H9 (cell line): Measurements from ENCODE around the gene INSIG1. TPM values are rescaled to one million over a fixed set of nuclear protein-coding genes. Genes with fewer than 3 reads are reported as not detected.

Experiments
- DNase-seq: peaks from one replicate; pipeline ENCODE4 v3.0.0-alpha.2; 2017
- H2AFZ ChIP-seq: one replicate; pipeline ENCODE4 v1.6.1; 2013; ENCODE audit warnings: mild to moderate bottlenecking, low read length, control low read depth, moderate library complexity
- H2AK5ac ChIP-seq: 2 replicates; pipeline ENCODE4 v1.6.1; 2013; ENCODE audit warnings: low read length, control low read depth, mixed read lengths; ENCODE audit not compliant: insufficient read length
- H2BK120ac ChIP-seq: one replicate; pipeline ENCODE4 v1.6.1; 2013; ENCODE audit warnings: low read depth, mild to moderate bottlenecking, low read length, control low read depth, inconsistent platforms; ENCODE audit not compliant: poor library complexity, severe bottlenecking
- H2BK12ac ChIP-seq: 2 replicates; pipeline ENCODE4 v1.6.1; 2013; ENCODE audit warnings: low read length, control low read depth, mixed read lengths, low read depth; ENCODE audit not compliant: insufficient read length
- H2BK15ac ChIP-seq: 2 replicates; pipeline ENCODE4 v1.6.1; 2013; ENCODE audit warnings: low read depth, low read length, control low read depth
- H2BK20ac ChIP-seq: one replicate; pipeline ENCODE4 v1.6.1; 2013; ENCODE audit warnings: low read depth, mild to moderate bottlenecking, low read length, control low read depth, inconsistent platforms; ENCODE audit not compliant: poor library complexity, severe bottlenecking
- H2BK5ac ChIP-seq: 2 replicates; pipeline ENCODE4 v1.6.1; 2013; ENCODE audit warnings: low read length, control low read depth, mixed read lengths; ENCODE audit not compliant: insufficient read length
- H3K14ac ChIP-seq: 2 replicates; pipeline ENCODE4 v1.6.1; 2013; ENCODE audit warnings: low read length, control low read depth; ENCODE audit not compliant: insufficient read depth
- H3K18ac ChIP-seq: 2 replicates; pipeline ENCODE4 v1.6.1; 2013; ENCODE audit warnings: low read depth, mild to moderate bottlenecking, mixed read lengths, low read length, control low read depth; ENCODE audit not compliant: insufficient read length
- H3K23ac ChIP-seq: 2 replicates; pipeline ENCODE4 v1.6.1; 2013; ENCODE audit warnings: low read length, control low read depth, mixed read lengths, low read depth; ENCODE audit not compliant: insufficient read length
- H3K23me2 ChIP-seq: 2 replicates; pipeline ENCODE4 v1.6.1; 2013; ENCODE audit warnings: low read depth, mild to moderate bottlenecking, mixed read lengths, low read length, control low read depth; ENCODE audit not compliant: insufficient read length, poor library complexity, severe bottlenecking
- H3K27ac ChIP-seq: 2 replicates; pipeline ENCODE4 v1.5.1; 2013; ENCODE audit warnings: low read length, control low read depth, mixed read lengths, low read depth; ENCODE audit not compliant: insufficient read length
- H3K27me3 ChIP-seq: 2 replicates; pipeline ENCODE4 v1.6.1; 2013; ENCODE audit warnings: low read length, control low read depth, inconsistent platforms; ENCODE audit not compliant: insufficient read depth
- H3K4ac ChIP-seq: 2 replicates; pipeline ENCODE4 v1.6.1; 2013; ENCODE audit warnings: low read depth, mild to moderate bottlenecking, control low read depth, inconsistent platforms, low read length, moderate library complexity
- H3K4me1 ChIP-seq: 2 replicates; pipeline ENCODE4 v1.6.1; 2013; ENCODE audit warnings: low read length, control low read depth, inconsistent platforms; ENCODE audit not compliant: insufficient read depth
- H3K4me2 ChIP-seq: 2 replicates; pipeline ENCODE4 v1.6.1; 2013; ENCODE audit warnings: low read length, control low read depth, mixed read lengths; ENCODE audit not compliant: insufficient read length, insufficient read depth
- H3K56ac ChIP-seq: 2 replicates; pipeline ENCODE4 v1.6.1; 2013; ENCODE audit warnings: low read depth, mild to moderate bottlenecking, mixed read lengths, low read length, control low read depth; ENCODE audit not compliant: insufficient read length
- H3K79me1 ChIP-seq: 2 replicates; pipeline ENCODE4 v1.6.1; 2013; ENCODE audit warnings: low read depth, mild to moderate bottlenecking, moderate library complexity, low read length, control low read depth, inconsistent platforms; ENCODE audit not compliant: insufficient read depth, poor library complexity, severe bottlenecking
- H3K79me2 ChIP-seq: 2 replicates; pipeline ENCODE4 v1.6.1; 2013; ENCODE audit warnings: low read length, control low read depth, inconsistent platforms; ENCODE audit not compliant: insufficient read depth
- H3K9ac ChIP-seq: 2 replicates; pipeline ENCODE4 v1.6.1; 2013; ENCODE audit warnings: low read length, control low read depth, mixed read lengths; ENCODE audit not compliant: insufficient read length; ENCODE audit errors: extremely low read depth
- H3K9me3 ChIP-seq: one replicate; pipeline ENCODE4 v1.6.1; 2013; ENCODE audit warnings: low read depth, low read length, inconsistent platforms; ENCODE audit not compliant: control insufficient read depth
- H3T11ph ChIP-seq: one replicate; pipeline ENCODE4 v1.6.1; 2013; ENCODE audit warnings: mild to moderate bottlenecking, low read length, control low read depth, inconsistent platforms
- H4K20me1 ChIP-seq: one replicate; pipeline ENCODE4 v1.6.1; 2013; ENCODE audit not compliant: control insufficient read depth, insufficient read length, insufficient read depth
- H4K5ac ChIP-seq: 2 replicates; pipeline ENCODE4 v1.6.1; 2013; ENCODE audit warnings: low read depth, mild to moderate bottlenecking, mixed read lengths, low read length, control low read depth; ENCODE audit not compliant: insufficient read length
- H4K8ac ChIP-seq: replicated peaks from 2 replicates; pipeline ENCODE4 v1.6.1; 2013; ENCODE audit warnings: low read length, control low read depth, mixed read lengths, low read depth; ENCODE audit not compliant: insufficient read length
- H4K91ac ChIP-seq: 2 replicates; pipeline ENCODE4 v1.6.1; 2013; ENCODE audit warnings: low read depth, mild to moderate bottlenecking, moderate library complexity, mixed read lengths, low read length, control low read depth; ENCODE audit not compliant: insufficient read length
- H3K27ac Mint-ChIP-seq, 3 experiments: 2 replicates in 2 of 3; 3 replicates in 1 of 3; pipeline ENCODE4 v1.8.0; 2020 to 2021; ENCODE audit warnings: mixed read lengths in 3 of 3, mild to moderate bottlenecking in 1 of 3, moderate library complexity in 1 of 3
- H3K27me3 Mint-ChIP-seq: 2 replicates; pipeline ENCODE4 v1.8.0; 2021; ENCODE audit warnings: low read depth, mild to moderate bottlenecking, moderate library complexity, mixed read lengths
- H3K36me3 Mint-ChIP-seq, 3 experiments: 2 replicates in 2 of 3; 3 replicates in 1 of 3; pipeline ENCODE4 v1.8.0; 2020 to 2021; ENCODE audit warnings: low read depth in 3 of 3, mixed read lengths in 3 of 3; ENCODE audit not compliant: insufficient read depth in 1 of 3
- H3K4me1 Mint-ChIP-seq, 2 experiments: 2 replicates each; pipeline ENCODE4 v1.8.0; 2020; ENCODE audit warnings: mixed read lengths in 2 of 2
- H3K4me3 Mint-ChIP-seq, 2 experiments: 2 replicates in 1 of 2; 3 replicates in 1 of 2; pipeline ENCODE4 v1.8.0; 2020 to 2021; ENCODE audit warnings: mild to moderate bottlenecking in 2 of 2, mixed read lengths in 2 of 2, moderate library complexity in 1 of 2
- H3K9me3 Mint-ChIP-seq, 2 experiments: 2 replicates in 1 of 2; 3 replicates in 1 of 2; pipeline ENCODE4 v1.8.0; 2020; ENCODE audit warnings: mild to moderate bottlenecking in 2 of 2, mixed read lengths in 2 of 2, moderate library complexity in 1 of 2
- WGBS: extraction: QIAGEN DNeasy Blood & Tissue Kit; methylation state at CpG from one replicate; pipeline ENCODE4 v1.1.7; 2013; ENCODE audit warnings: missing lambda C conversion rate, low lambda C conversion rate, mixed read lengths; ENCODE audit not compliant: insufficient read length; ENCODE audit errors: extremely low coverage; 5-methylcytosine and 5-hydroxymethylcytosine counted together
- total RNA-seq: library from RNA; stranded (reverse); gene quantifications from 2 replicates; pipeline ENCODE4 v1.2.1, GENCODE V29; 2021
- TF ChIP-seq, protein P1 (sequence below): fragments of 200-600 bp; sonication (generic); conservative IDR thresholded peaks from 3 replicates; pipeline ENCODE4 v1.8.0; 2021; ENCODE audit warnings: antibody characterized with exemption, mild to moderate bottlenecking

Gene INSIG1
- total RNA-seq, 1 experiment from 2014 or later, result 23.3 TPM

DNA sequence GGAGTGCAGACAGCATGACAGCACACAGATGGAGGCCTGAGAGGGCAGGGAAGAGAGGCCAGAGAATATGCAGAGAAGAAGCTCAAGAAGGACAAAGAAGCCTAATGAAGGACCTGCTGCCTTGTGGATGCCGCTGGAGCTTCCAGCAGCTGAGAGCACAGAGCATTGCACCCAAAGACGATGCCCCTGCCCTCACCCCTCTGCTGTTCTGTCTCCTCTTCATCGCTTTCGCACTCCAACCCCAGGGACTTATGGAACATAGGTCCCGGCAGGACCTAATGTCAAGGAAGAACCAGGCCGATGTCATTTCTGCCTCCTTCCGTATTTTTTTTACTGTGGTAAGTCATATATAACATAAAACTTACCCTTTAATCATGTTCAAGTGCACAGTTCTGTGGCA lies 12.3 kb upstream of the INSIG1 start:
- peaks cover 3 to 5% of the 10 kb centered on the region in 2 experiments; a peak in 3 of 4 replicates for H3K4me1 Mint-ChIP-seq
- H3K4me2 ChIP-seq, result no peak overlapping the region
- no peaks in the 10 kb centered on the region for H3K4me1 ChIP-seq
- no peaks in the 10 kb centered on the region for H3K27me3 ChIP-seq
- no peak overlapping the region for H4K91ac ChIP-seq
- no peak overlapping the region for H3K9ac ChIP-seq
- H3K27ac ChIP-seq, result no peak overlapping the region
- H2BK20ac ChIP-seq, result no peak overlapping the region
- no peaks in the 10 kb centered on the region for H3K36me3 Mint-ChIP-seq
- no CpG with 5 or more reads among the region's 7 CpGs for WGBS
- no peak overlapping the region for H2BK15ac ChIP-seq
- H4K8ac ChIP-seq, result no peak overlapping the region
- H3K18ac ChIP-seq, result no peak overlapping the region
- no peak overlapping the region for H2BK120ac ChIP-seq
- no peaks in the 10 kb centered on the region for H3K9me3 ChIP-seq
- no peaks in the 10 kb centered on the region for H3K79me2 ChIP-seq
- no peaks in the 10 kb centered on the region for H4K20me1 ChIP-seq
- H4K5ac ChIP-seq, result no peak overlapping the region
- no peak overlapping the region for H3K14ac ChIP-seq
- H3K23ac ChIP-seq, result no peak overlapping the region
- H3K56ac ChIP-seq, result no peak overlapping the region
- no peaks in the 10 kb centered on the region for H3K23me2 ChIP-seq
- TF ChIP-seq, protein P1, sequence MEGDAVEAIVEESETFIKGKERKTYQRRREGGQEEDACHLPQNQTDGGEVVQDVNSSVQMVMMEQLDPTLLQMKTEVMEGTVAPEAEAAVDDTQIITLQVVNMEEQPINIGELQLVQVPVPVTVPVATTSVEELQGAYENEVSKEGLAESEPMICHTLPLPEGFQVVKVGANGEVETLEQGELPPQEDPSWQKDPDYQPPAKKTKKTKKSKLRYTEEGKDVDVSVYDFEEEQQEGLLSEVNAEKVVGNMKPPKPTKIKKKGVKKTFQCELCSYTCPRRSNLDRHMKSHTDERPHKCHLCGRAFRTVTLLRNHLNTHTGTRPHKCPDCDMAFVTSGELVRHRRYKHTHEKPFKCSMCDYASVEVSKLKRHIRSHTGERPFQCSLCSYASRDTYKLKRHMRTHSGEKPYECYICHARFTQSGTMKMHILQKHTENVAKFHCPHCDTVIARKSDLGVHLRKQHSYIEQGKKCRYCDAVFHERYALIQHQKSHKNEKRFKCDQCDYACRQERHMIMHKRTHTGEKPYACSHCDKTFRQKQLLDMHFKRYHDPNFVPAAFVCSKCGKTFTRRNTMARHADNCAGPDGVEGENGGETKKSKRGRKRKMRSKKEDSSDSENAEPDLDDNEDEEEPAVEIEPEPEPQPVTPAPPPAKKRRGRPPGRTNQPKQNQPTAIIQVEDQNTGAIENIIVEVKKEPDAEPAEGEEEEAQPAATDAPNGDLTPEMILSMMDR, result no peak
- no peak overlapping the region for H2AFZ ChIP-seq
- H2BK5ac ChIP-seq, result no peak overlapping the region
- H3T11ph ChIP-seq, result no peak overlapping the region
- H2AK5ac ChIP-seq, result no peak overlapping the region
- no peak overlapping the region for H3K4ac ChIP-seq
- H3K27me3 Mint-ChIP-seq, result peaks cover 11% of the 10 kb centered on the region
- no peak overlapping the region for H3K4me3 Mint-ChIP-seq
- no peak overlapping the region for H3K27ac Mint-ChIP-seq
- H2BK12ac ChIP-seq, result no peak overlapping the region
- no peaks in the 10 kb centered on the region; a peak in 1 of 5 replicates for H3K9me3 Mint-ChIP-seq
- no peak for DNase-seq
- no peaks in the 10 kb centered on the region for H3K79me1 ChIP-seq
